Calu3 (cell line): Measurements from ENCODE around the gene OXT. TPM values are rescaled to one million over a fixed set of nuclear protein-coding genes. Genes with fewer than 3 reads are reported as not detected.
"Not testable (repeated sequence)": the region's sequence is repeated elsewhere in the genome, so short reads cannot be mapped to it uniquely, and the experiment has no call there.

Source experiments
- BruUV-seq: library from RNA; stranded (reverse); fragments of 400-500 nt; replicated peaks from 2 replicates; lab custom pipeline; 2021; lab: Mats Ljungman, UMichigan
- CTCF ChIA-PET: fragments of 300-600 bp; sonication (Branson Sonifier 250); formaldehyde crosslinking; loops from one replicate; lab custom pipeline; 2022; ENCODE audit warnings: antibody characterized with exemption; lab: Charles Lee
- DNase-seq: peaks from one replicate; pipeline ENCODE4 v3.0.0; 2022
- H3K27ac Mint-ChIP-seq: one replicate; pipeline ENCODE4 v1.8.0; 2022; ENCODE audit warnings: mixed read lengths; ENCODE audit not compliant: unreplicated experiment
- H3K27me3 Mint-ChIP-seq: one replicate; pipeline ENCODE4 v1.8.0; 2022; ENCODE audit warnings: mixed read lengths; ENCODE audit not compliant: unreplicated experiment
- H3K36me3 Mint-ChIP-seq: one replicate; pipeline ENCODE4 v1.8.0; 2022; ENCODE audit warnings: mild to moderate bottlenecking, moderate library complexity, mixed read lengths; ENCODE audit not compliant: insufficient read depth, unreplicated experiment
- H3K4me1 Mint-ChIP-seq: one replicate; pipeline ENCODE4 v1.8.0; 2022; ENCODE audit warnings: mild to moderate bottlenecking, low read depth, mixed read lengths; ENCODE audit not compliant: unreplicated experiment
- H3K4me3 Mint-ChIP-seq: one replicate; pipeline ENCODE4 v1.8.0; 2022; ENCODE audit warnings: mild to moderate bottlenecking, low read depth, moderate library complexity, mixed read lengths; ENCODE audit not compliant: unreplicated experiment
- H3K9me3 Mint-ChIP-seq: one replicate; pipeline ENCODE4 v1.8.0; 2022; ENCODE audit warnings: low read depth, mixed read lengths; ENCODE audit not compliant: unreplicated experiment
- CTCF ChIP-seq: fragments of 200-600 bp; IDR thresholded peaks from one replicate; pipeline ENCODE4 v1.8.0; 2022; ENCODE audit warnings: antibody characterized with exemption; ENCODE audit not compliant: unreplicated experiment
- intact Hi-C: fragments of 100-400 bp; cut with micrococcal nuclease; formaldehyde crosslinking; loops from one replicate; pipeline ENCODE4 v1.10.0; 2022; ENCODE audit not compliant: unreplicated experiment
- total RNA-seq: library from RNA; stranded (reverse); gene quantifications from 2 replicates; pipeline ENCODE4 v1.2.3, GENCODE V29; 2022

OXT gene
- total RNA-seq, 1 experiment from 2014 or later, result not detected

DNA sequence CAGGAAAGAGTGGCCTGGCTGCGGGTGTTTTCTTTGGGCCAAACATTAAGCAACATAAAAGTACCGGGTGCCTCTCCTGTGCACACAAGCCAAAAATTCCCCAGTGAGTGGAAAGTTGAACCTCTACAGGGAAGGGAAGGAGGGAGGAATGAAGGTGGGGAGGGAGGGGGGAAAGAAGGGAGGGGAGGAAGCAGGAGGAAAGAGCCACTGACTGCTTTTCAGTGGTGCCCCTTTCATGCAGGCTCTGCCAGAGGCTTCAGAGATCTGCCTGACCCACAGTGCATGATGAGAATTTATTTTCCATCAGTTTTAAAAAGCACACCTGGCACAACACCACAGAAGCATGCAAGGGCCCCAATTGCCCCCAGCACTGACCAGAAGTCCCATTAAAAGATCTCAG lies 40.6 kb downstream of the OXT start:
- Mint-ChIP-seq H3K27me3 (no peaks in the 10 kb centered on the region), H3K4me3 (no peak overlapping the region), H3K4me1 (no peaks in the 10 kb centered on the region), H3K27ac (no peak overlapping the region), H3K36me3 (peaks cover under 1% of the 10 kb centered on the region), H3K9me3 (no peaks in the 10 kb centered on the region)
- TF ChIP-seq CTCF, result no peak
- CTCF ChIA-PET, result no interaction called here
- BruUV-seq, result no TSS peak
- no peak for DNase-seq
- intact Hi-C loops, result no loop called here

DNA sequence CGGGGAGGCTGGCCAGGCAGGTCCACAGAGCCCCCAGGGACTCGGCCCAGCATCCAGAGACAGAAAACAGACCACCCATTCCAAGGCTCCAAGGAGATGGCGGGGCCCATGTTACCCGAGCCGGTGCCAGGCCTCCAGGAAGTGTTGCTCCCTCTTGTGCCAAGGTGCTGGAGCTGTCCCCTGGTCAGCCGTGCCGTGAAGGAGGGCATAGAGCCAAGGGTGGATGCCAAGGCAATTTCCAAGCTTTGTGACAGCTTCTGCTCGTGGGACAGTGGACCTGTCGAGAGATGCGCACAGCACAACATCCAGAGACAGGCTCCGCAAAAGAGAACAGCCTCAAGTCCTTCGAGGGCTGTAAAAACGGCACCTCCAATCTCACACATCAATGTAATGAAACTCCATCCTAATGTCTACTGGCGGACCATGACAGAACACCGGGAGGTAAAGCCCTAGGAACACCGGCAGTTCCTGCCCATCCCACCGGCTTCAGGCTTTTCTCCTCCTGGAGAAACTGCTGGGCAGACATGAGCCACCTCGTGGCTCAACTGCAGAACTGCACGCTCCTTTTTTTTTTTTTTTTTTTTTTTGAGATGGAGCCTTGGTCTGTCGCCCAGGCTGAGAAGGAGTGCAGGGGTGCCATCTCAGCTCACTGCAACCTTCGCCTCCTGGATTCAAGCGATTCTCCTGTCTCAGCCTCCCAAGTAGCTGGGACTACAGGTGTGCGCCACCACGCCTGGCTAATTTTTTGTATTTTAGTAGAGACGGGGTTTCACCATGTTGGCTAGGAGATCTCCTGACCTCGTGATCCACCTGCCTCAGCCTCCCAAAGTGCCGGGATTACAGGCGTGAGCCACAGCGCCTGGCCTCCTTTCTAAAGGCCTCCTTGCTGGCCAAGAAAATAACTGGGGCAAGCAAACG lies 44.0 kb downstream of the OXT start:
- peak; percentile 24 for DNase-seq
- no TSS peak for BruUV-seq
- CTCF ChIA-PET, result no interaction called here
- no peaks in the 10 kb centered on the region for H3K9me3 Mint-ChIP-seq
- no peak for TF ChIP-seq CTCF
- no peak overlapping the region for H3K4me3 Mint-ChIP-seq
- intact Hi-C loops, result loop anchor here (5.0 kb wide), 1 partner anchor 63 kb away; no protein-coding TSS in a partner anchor
- H3K27me3 Mint-ChIP-seq, result no peaks in the 10 kb centered on the region
- H3K27ac Mint-ChIP-seq, result no peak overlapping the region
- H3K4me1 Mint-ChIP-seq, result no peaks in the 10 kb centered on the region
- no peaks in the 10 kb centered on the region for H3K36me3 Mint-ChIP-seq

DNA sequence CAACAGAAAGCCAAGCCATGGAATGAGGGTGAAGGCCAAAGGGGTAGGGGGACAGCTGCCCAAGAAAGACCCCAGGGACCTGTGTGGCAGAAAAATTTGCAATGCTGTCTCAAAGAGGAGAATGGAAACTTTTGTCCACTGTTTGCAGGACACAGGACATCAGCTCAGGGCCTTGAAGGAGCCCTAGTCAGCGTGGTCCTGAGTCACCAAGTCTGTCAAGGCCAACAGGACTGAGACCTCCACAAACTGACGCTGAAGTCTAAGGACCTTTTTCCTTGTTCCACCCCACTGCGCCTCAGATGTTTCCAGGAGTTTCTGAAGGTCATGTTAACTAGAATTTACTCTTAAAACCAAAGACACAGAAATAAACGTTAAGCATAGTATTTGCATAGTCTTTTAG lies 44.9 kb downstream of the OXT start:
- Mint-ChIP-seq H3K9me3 (no peaks in the 10 kb centered on the region), H3K27me3 (no peaks in the 10 kb centered on the region), H3K4me3 (no peak overlapping the region), H3K27ac (no peak overlapping the region), H3K36me3 (no peaks in the 10 kb centered on the region), H3K4me1 (no peaks in the 10 kb centered on the region)
- intact Hi-C loops, result loop anchor here (5.0 kb wide), 1 partner anchor 64 kb away; no protein-coding TSS in a partner anchor
- CTCF ChIA-PET, result no interaction called here
- BruUV-seq, result no TSS peak
- no peak for TF ChIP-seq CTCF
- no peak for DNase-seq

DNA sequence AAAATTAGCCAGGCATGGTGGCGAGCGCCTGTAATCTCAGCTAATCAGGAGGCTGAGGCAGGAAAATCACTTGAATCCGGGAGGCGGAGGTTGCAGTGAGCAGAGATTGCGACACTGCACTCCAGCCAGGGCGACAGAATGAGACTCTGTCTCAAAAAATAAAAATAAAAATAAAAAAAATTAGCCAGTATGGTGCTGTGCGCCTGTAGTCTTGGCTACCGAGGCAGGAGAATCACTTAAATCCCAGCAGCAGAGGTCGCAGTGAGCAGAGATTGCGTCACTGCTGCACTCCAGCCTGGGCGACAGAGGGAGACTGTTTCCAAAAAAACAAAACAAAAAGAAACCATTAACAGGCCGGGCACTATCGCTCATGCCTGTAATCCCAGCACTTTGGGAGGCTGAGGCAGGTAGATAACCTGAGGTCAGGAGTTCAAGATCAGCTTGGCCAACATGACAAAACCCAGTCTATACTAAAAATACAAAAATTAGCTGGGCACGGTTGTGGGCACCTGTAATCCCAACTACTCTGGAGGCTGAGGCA lies 46.5 kb downstream of the OXT start:
- H3K4me3 Mint-ChIP-seq, CTCF ChIA-PET, H3K27ac Mint-ChIP-seq, H3K36me3 Mint-ChIP-seq, H3K27me3 Mint-ChIP-seq, H3K4me1 Mint-ChIP-seq, H3K9me3 Mint-ChIP-seq, BruUV-seq: not testable (repeated sequence)
- intact Hi-C loops, result loop anchor here (5.0 kb wide), 1 partner anchor 66 kb away; no protein-coding TSS in a partner anchor
- peak; percentile 24 for DNase-seq
